Measurements from ENCODE around the gene KRT71. TPM values are rescaled to one million over a fixed set of nuclear protein-coding genes. Genes with fewer than 3 reads are reported as not detected.

The KRT71 gene
- total RNA-seq, 1 donor from 2014 or later, result not detected

- Histone ChIP-seq H3K36me3 (ENCODE audit: control insufficient read depth, insufficient read depth, low read length) (no peaks in the 10 kb centered on the region), H3K4me3 (ENCODE audit: low read depth, low read length) (no peak overlapping the region), H3K27me3 (ENCODE audit: control insufficient read depth, insufficient read depth, low read length) (peaks cover 3% of the 10 kb centered on the region)
- DNase-seq (ENCODE audit: low read depth) (no peak), FAIRE-seq (peak; percentile 86)
- no peak for TF ChIP-seq CTCF (IDR thresholded peaks at IDR 0.05; ENCODE audit: insufficient read depth, low read length, severe bottlenecking)
These were observed 11.6 kb upstream of the KRT71 start for GRCh38 chr12:52564582-52564981.

GRCh38 chr12:52561880-52562449, 9.0 kb upstream of the KRT71 start:
- H3K27me3 ChIP-seq (ENCODE audit: control insufficient read depth, insufficient read depth, low read length), result peaks cover 3% of the 10 kb centered on the region
- DNase-seq (ENCODE audit: low read depth) (no peak), FAIRE-seq (no peak)
- no peak overlapping the region for H3K4me3 ChIP-seq (ENCODE audit: low read depth, low read length)
- peak; percentile 48 for TF ChIP-seq CTCF (IDR thresholded peaks at IDR 0.05; ENCODE audit: insufficient read depth, low read length, severe bottlenecking)
- H3K36me3 ChIP-seq (ENCODE audit: control insufficient read depth, insufficient read depth, low read length), result no peaks in the 10 kb centered on the region

- no peak for FAIRE-seq
- Histone ChIP-seq H3K36me3 (ENCODE audit: control insufficient read depth, insufficient read depth, low read length) (no peaks in the 10 kb centered on the region), H3K27me3 (ENCODE audit: control insufficient read depth, insufficient read depth, low read length) (peaks cover 3% of the 10 kb centered on the region), H3K4me3 (ENCODE audit: low read depth, low read length) (no peak overlapping the region)
- TF ChIP-seq CTCF (IDR thresholded peaks at IDR 0.05; ENCODE audit: insufficient read depth, low read length, severe bottlenecking), result no peak
- DNase-seq (ENCODE audit: low read depth), result no peak
These were observed 7.0 kb upstream of the KRT71 start for GRCh38 chr12:52559979-52560378.

- no peak overlapping the region for H3K4me3 ChIP-seq (ENCODE audit: low read depth, low read length)
- H3K27me3 ChIP-seq (ENCODE audit: control insufficient read depth, insufficient read depth, low read length), result no peaks in the 10 kb centered on the region
- DNase-seq (ENCODE audit: low read depth) (no peak), FAIRE-seq (no peak)
- TF ChIP-seq CTCF (IDR thresholded peaks at IDR 0.05; ENCODE audit: insufficient read depth, low read length, severe bottlenecking), result no peak
- no peaks in the 10 kb centered on the region for H3K36me3 ChIP-seq (ENCODE audit: control insufficient read depth, insufficient read depth, low read length)
These were observed 6.0 kb upstream of the KRT71 start for GRCh38 chr12:52558781-52559445.

- DNase-seq (ENCODE audit: low read depth) (no peak), FAIRE-seq (no peak)
- TF ChIP-seq CTCF (IDR thresholded peaks at IDR 0.05; ENCODE audit: insufficient read depth, low read length, severe bottlenecking), result no peak
- Histone ChIP-seq H3K4me3 (ENCODE audit: low read depth, low read length) (no peak overlapping the region), H3K36me3 (ENCODE audit: control insufficient read depth, insufficient read depth, low read length) (no peaks in the 10 kb centered on the region), H3K27me3 (ENCODE audit: control insufficient read depth, insufficient read depth, low read length) (no peaks in the 10 kb centered on the region)
These were observed 4.5 kb upstream of the KRT71 start for GRCh38 chr12:52557476-52557875.

GRCh38 chr12:52555577-52555976, 2.6 kb upstream of the KRT71 start:
- Histone ChIP-seq H3K27me3 (ENCODE audit: control insufficient read depth, insufficient read depth, low read length) (no peaks in the 10 kb centered on the region), H3K36me3 (ENCODE audit: control insufficient read depth, insufficient read depth, low read length) (no peaks in the 10 kb centered on the region), H3K4me3 (ENCODE audit: low read depth, low read length) (no peak overlapping the region)
- no peak for TF ChIP-seq CTCF (IDR thresholded peaks at IDR 0.05; ENCODE audit: insufficient read depth, low read length, severe bottlenecking)
- DNase-seq (ENCODE audit: low read depth), result no peak
- no peak for FAIRE-seq

Measured in bronchial epithelial cell (primary cell).